Choroid plexus epithelial cell (primary cell): ENCODE measurements around the gene CTDSP2.
"Not testable (repeated sequence)": the region's sequence is repeated elsewhere in the genome, so short reads cannot be mapped to it uniquely, and the experiment has no call there.

ENCODE experiments used
- DNase-seq: peaks from one replicate; pipeline ENCODE4 v3.0.0-alpha.2; 2010; ENCODE audit warnings: low read depth
- H3K4me3 ChIP-seq: 2 replicates; pipeline ENCODE4 v1.5.1; 2011; ENCODE audit warnings: low read depth, mild to moderate bottlenecking, control low read depth, low read length, moderate library complexity
- CTCF ChIP-seq: conservative IDR thresholded peaks from 2 replicates; pipeline ENCODE4 v1.5.1; 2011; ENCODE audit warnings: low read depth, mild to moderate bottlenecking, control low read depth, inconsistent platforms, low read length, moderate library complexity

The CTDSP2 gene

GRCh38 chr12:57887631-57888408 is 41.3 kb upstream of the CTDSP2 start:
- DNase-seq: peak; percentile 34
- H3K4me3 ChIP-seq: no peak overlapping the region
- no peak for TF ChIP-seq CTCF

- DNase-seq, H3K4me3 ChIP-seq: not testable (repeated sequence)
Measured at GRCh38 chr12:57886964-57887363, 40.4 kb upstream of the CTDSP2 start.

- H3K4me3 ChIP-seq: no peak overlapping the region
- no peak for TF ChIP-seq CTCF
- DNase-seq: no peak
Measured at GRCh38 chr12:57886542-57886941, 40.0 kb upstream of the CTDSP2 start.

- H3K4me3 ChIP-seq: no peak overlapping the region
- no peak for TF ChIP-seq CTCF
- DNase-seq: no peak
Measured at GRCh38 chr12:57885207-57885606, 38.7 kb upstream of the CTDSP2 start.

- DNase-seq: no peak
- TF ChIP-seq CTCF: no peak
- H3K4me3 ChIP-seq: no peak overlapping the region
Measured at GRCh38 chr12:57883700-57884099, 37.2 kb upstream of the CTDSP2 start.

GRCh38 chr12:57883057-57883456 is 36.5 kb upstream of the CTDSP2 start:
- TF ChIP-seq CTCF: no peak
- H3K4me3 ChIP-seq: no peak overlapping the region
- DNase-seq: no peak

- no peak for DNase-seq
- no peak for TF ChIP-seq CTCF
- no peak overlapping the region for H3K4me3 ChIP-seq
Measured at GRCh38 chr12:57882575-57882974, 36.0 kb upstream of the CTDSP2 start.
